CD4-positive, alpha-beta T cell treated with Interleukin-17A for 4 hours (primary cell): ENCODE results near the gene COL15A1.

Experiments
- DNase-seq: peaks from one replicate; pipeline ENCODE4 v3.0.0-alpha.2; 2020; ENCODE audit warnings: mixed read lengths

COL15A1 gene

DNA sequence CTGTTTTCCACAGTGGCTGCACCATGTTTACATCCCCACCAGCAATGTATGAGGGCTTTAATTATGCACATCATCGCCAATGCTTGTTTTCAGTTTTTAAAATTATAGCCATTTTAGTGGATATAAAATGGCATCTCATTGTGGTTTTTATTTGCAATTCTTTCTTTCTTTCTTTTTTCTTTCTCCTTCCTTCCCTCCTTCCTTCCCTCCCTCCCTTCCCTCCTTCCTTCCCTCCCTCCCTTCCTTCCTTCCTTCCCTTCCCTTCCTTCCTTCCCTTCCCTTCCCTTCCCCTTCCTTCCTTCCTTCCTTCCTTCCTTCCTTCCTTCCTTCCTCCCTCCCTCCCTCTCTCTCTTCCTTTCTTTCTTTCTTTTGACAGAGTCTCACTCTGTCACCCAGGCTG lies 6.6 kb downstream of the COL15A1 start:
- no peak for DNase-seq

DNA sequence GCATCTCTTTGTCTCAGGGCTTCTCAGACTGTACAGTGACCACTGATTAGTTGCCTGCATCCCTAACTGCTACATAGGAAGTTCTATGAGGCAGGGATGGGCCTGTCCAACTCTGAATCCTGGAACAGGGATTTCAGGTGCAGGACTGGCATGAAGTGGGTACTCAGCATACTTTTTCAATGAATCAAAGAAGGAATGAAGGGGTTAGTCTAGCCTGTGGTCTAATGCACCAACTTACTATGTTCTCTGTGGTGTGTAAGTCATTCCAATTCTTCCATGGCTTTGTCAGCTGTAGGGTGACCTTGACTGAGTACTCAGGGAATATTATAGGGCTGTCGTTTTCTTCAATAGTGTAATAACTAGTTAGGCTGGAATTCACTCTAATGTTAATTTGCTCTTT lies 8.3 kb downstream of the COL15A1 start:
- DNase-seq: no peak

DNA sequence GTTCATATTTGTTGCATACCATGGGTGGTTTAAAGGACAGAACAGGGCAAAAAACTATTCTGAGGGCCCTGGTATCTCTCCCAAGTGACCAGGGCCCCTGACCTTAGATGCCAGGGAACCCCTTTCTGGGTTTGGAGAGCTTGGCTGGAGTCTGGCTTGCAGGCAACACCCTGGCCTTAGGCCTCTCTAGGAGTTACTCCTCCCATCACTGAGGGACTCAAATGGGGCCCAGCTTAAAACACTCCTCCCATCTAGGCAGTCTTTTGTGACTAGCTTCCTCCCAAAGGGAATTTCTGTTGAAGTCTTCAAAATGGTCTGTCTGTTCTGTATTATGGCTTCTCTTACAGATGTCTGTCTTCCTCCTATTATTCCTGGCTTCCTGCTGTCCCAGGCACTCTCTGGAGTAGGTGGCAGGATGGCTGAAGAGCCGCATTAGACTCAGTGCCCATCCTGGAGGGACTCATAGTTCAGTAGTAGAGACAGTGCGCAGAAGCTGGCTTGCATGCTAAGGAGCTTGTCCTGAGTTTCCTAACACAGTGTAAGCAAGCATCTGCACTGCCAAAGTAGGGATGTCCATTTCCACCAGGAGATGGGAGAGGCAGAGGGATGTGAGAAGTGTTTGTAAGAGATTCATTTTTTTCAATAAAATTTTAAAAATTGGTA lies 10.0 kb downstream of the COL15A1 start:
- DNase-seq: no peak

DNA sequence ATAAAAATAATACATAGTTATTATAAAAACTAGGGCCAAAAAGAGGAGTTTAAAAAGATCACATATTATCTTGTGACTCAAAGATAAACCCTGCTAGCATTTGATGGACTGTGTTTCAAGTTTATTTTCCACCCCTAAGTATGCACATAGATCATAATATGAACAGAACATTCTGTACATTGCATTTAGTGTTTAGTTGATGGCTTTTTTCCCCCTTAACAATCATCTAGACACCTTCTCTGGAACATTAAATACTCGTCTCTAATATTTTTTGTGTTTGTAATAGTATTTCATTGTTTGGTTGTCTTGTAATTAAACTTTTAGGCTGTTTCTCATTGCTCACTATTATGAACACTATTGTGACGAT lies 10.5 kb downstream of the COL15A1 start:
- DNase-seq: no peak

DNA sequence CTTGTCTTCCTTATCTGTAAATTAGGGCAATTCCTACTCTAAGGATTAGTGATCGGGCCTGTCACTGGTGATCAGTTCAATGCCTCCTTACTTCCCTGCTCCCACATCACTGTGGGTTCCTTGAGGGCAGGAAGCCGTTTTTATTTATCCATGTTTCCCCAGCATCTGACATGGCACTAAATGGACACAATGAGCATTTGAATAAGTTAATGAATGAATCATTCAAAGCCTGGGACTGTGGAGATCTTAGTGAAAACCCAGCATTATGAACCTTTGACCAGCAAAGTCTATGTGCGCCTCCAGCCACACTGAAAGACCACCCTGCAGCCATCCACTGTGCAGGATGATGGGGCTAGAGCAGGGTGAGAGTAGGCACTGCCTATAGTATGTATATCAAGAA lies 11.6 kb downstream of the COL15A1 start:
- DNase-seq: no peak

DNA sequence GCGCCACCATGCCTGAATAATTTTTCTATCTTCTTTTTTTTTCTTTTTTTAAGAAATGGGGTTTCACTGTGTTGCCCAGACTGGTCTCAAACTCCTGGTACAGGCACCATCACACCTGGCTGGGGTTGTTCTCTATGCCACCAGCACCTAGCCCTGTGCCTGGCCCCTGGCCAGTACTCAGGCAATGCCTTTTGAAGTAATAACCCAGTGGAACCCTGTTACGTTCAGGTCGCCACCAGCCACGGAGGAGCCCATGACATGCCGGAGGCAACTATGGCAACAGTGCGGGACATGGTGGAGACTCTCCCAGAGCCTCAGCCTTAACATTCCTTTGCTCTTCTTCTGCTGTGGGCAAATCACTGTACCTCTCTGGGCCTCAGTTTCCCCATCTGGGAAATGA lies 14.1 kb downstream of the COL15A1 start:
- DNase-seq: no peak

DNA sequence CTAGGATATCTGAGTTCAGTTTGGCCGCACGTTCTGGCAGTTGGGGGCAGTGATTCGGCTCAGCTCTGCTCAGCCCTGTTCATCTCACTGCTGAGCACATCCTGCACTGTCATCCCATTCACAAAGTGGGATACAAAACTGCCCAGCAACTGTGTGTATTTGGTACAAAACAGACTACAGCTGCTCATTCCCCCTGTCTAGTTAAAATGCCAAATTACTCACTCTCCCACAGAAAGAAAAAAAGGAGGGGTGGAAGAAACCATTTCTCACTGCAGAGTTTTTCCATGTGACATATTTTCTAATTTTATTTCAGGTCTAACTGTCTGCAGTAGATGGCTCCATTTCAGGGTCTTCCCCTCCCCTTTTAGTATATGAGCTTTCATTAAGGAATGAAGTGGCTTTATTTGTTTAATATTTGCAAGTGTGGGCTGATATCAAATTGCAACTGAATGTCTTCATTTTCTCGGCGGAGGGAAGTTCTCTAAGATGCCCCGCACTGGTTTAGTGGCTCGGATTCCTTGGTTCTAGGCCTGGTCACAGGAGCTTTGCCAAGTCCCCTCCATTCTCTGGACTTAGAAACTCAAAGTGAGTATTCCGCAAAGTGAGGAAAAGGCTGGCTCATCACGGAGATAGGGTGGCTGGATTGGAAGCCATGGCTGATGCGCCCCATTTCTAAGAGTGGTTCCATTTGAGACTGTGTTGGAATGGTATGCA lies 14.7 kb downstream of the COL15A1 start:
- no peak for DNase-seq

DNA sequence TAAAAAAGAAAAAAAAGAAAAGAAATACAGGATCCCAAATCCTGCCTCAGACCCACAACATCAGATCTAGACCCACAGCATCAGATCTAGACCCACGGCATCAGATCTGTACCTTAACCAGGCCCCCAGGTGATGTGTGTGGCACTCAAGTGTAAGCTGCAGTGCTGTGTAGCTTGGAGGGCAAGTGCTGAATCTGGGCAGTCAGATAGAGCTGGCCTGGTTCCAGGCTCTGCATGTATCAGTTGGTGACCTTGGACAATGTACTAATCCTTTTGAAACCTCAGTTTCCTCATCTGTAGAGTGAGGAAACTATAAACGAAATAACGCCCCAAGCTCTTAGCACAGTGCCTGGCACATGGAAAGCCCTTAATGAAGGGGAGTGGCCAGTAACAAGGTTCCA lies 16.7 kb downstream of the COL15A1 start:
- DNase-seq: no peak

DNA sequence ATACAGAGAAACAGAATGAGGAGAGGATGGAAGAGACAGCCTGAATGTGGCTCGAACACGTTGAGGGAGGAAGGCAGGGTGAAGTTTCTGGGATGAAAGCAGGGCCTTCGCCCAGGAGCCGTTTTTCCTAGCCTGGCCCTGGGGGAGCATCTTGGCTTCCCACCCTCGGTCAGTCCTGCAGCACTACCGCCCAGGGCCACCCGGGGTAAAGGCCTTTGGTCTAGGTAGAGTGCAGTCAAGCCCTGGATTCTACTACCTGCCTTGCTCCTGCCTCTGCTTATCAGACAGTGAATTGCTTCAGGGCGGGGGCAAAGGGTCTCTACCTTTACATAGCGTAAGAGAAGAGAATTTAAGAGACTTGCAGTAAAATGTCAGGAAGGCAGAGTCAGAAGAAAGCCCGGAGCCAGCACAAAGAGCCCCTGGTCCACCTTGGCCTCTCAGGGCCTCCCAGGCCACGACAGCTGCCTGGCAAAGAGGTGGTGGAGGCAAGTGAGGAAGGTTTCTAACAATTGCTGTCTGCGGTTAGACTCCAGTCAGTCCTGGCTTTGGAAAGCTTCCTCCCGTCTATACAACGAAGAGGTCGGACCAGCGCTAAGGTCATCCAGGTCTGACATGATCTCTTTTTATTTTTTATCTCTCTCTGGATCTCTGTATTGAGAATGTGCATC lies 17.9 kb downstream of the COL15A1 start:
- DNase-seq: no peak

DNA sequence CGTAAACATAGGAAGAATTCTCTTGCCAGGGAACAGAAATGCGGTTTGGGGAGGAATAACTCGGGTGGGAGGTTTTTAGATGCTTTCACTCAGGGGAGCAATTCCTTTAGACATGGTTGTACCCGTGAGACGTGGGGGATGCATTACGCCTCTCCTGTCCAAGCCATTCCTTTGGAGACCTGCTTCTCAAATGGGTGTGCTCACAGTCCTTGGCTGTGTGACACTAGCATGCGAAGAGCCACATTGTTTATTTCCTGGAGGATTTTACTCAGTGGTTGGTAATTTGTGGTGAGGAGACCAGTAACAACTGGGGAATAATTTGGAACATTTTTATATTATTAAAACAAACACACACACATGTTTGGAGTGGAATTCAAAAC lies 18.5 kb downstream of the COL15A1 start:
- DNase-seq: no peak

DNA sequence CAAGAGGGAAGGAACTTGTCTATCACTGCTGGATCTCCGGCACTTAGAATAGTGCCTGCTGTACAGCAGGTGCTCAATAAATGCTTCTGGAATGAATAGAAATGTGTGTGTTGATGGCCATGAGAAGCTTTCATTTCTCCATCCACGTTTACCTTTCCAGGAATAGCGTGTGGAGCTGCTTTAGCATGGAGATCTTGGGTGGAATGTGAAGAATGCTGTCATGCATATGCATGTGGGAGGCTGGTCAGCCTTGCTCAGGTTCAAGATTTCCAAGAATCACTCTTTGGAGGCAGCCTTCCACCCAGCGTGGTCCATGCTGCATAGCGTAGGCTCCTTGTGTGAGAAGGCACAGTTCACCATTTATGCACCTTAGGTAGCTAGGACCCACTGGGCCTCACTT lies 19.2 kb downstream of the COL15A1 start:
- DNase-seq: no peak

DNA sequence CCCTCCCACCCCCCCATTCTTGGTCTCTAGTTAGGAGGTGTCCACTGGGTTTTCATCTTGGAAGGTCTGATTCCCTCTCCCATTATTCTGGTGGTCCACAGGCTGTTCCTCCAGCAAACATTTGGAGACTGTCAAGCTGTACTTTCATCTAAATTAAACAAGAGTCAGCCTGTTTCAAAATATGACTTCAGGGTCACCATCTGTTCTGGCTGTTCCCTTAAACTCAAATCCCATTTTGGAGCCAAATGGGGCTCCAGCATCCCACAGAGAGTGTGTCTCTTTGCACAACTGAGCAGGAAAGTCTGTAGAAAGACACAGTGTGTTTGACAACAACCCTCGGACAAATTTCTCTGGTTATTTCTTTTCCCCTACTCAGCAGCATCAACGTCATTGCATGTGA lies 20.5 kb downstream of the COL15A1 start:
- DNase-seq: no peak

DNA sequence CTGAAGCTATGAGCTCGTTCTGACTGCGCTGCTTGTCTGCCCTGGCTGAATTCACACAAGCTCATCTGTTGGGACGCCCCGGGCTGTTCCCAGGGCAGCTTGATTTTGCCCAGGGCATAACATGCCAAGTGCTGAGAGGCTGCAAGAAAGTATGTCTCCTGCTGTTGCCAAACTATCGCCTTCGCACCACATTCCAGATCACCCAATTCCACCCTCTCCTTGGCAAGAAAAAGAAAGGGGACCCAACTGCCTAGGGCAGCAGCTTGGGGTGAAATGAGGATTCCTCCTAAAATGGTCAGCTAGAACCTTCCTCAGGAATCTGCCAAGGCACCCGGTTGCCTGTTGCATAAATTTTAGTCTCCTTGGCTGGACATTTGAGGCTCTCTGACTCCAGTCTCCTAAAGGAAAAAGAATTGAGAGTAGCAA lies 21.2 kb downstream of the COL15A1 start:
- DNase-seq: no peak

DNA sequence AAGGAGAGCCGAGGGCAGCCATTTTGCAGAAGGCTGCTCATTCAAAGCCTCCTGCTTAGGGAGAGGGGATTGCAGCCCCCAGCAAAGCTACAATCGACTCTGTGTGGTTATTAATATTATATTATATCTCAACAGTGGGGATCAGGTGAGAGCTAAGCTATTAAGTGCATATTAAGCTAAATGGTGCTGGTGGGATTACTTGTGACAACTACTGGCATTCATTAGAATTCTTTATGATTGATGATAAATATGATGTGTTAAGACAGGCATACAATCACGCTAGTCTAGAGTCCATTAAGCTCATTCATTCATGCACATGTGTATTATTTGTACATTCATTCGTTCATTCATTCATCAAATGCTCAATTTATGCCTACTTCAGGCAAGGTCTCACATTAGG lies 23.0 kb downstream of the COL15A1 start:
- DNase-seq: no peak

DNA sequence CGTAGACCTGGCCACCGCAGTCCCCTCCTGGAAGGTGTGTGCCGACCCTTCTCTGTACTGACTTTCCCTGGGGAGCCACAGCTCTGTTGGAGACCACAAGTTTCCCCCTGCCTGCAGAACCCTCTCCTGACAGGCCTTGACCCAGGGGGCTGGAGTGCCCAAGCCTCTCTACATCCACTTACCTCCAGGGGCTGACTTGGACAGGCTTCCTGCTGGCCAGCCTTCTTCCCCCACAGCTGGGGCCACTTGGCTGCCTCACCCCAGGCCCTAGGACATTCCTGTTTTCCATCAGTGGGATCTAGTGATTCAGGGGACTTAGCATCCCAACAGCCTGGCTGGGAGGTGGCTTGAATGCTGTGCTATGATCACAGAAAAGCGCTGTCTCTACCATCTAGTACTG lies 23.6 kb downstream of the COL15A1 start:
- no peak for DNase-seq

DNA sequence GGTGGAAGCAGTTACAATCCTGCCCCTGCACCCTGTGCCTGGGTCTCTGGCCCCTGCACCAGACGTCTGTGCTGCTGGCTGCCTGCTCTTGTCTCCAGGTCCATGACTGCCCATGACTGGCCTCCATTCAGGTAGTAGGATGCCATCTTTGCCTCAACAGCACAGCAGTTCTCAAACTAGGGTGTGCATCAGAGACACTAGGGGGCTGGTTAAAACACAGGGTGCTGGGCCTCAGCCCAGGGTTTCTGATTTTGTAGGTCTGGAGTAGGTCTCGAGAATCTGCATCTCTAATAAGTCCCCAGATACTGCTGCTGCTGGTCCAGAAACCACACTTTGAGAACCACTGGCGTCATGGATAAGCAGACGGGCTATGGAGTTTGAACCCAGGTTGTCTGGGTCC lies 24.0 kb downstream of the COL15A1 start:
- DNase-seq: no peak

DNA sequence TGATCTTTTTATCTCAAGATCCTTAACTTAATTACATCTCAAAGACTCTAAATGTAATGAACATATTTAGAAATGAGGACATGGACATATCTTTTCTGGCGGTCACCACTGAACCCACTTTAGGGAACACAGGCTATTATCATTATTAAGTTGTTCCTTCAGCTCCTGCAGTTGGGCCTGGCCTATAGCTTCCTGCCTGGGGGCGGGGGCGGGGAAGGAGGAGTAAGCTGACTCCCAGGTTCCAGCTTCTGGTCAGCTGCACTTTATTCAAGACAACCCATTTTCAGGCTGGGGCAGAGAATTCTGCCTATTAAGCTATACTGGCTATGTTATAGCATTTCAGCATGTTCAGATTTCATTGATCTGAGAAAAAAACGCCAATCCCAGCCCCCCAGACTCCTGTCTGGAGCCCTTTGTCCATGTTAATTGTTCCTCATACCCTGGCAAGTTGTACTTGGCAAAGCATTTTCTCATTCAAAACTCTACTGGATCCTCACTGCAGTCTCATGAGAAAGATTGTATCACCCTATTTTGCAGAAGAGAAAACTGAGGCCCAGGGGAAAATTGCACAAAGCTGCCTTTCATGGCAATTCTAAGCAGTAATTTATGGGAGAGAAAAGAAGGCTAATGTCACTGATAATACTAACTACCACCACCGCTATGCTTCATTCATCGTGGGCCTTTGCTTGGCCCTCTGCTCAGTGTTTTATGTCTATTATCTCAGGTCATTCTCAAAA lies 25.1 kb downstream of the COL15A1 start:
- DNase-seq: no peak

DNA sequence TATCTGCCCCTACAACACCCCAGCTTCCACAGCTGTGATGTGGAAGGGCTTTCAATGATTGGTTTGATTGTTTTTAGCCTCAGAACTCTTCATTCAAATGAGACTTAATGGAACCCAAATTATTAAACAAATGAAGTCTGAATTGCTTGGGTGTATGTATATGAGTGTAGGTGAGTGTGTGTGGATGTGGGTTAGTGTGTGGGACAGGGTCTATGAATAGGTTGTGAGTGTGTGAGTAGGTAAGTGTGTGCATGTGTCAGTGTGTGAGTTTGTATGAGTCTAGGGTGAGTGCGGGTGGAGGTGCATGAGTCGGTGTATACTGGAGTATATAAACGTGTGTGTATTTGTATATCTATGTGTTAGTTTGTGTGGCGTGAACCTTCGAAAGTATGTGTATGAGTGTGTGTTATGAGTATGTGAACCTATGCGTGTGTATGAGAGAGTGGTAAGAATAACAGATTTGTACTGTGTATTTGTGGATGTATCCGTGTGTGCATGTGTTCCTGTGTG lies 26.9 kb downstream of the COL15A1 start:
- DNase-seq: no peak

DNA sequence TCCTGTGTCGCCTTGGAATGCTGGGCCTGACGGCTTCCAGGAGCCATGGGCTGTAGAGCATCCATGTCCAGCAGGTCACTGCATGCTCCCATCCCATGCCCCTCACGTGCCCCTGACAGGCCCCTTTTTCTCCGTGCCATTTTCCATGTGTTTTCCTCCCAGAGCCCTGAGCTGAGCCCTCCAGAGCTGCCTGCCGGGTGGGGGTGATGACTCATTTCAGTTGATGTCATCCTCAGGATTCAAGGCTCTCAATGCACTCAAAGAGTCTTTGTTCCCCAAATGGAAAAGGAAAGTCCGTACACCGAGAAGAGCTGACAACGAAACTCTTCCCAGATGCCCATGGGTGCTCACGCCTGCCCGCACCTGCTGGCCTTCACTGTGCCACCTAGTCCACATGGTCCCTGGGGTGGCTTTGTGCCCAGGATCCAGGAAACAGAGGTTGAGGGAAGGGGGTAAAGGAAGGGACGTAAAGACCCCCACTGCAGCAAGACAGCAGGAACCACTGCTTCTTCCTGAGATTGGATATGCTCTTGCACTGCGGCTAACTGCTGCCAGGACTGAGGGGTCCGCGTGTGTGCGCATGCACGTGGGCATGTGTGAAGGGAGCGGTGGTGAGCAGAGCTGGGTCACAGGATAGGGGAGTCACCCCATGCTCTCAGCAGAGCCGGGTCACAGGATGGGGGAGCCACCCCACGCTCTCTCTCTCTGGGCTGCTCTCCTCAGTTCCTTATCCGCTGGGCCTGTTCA lies 27.6 kb downstream of the COL15A1 start:
- DNase-seq: no peak

DNA sequence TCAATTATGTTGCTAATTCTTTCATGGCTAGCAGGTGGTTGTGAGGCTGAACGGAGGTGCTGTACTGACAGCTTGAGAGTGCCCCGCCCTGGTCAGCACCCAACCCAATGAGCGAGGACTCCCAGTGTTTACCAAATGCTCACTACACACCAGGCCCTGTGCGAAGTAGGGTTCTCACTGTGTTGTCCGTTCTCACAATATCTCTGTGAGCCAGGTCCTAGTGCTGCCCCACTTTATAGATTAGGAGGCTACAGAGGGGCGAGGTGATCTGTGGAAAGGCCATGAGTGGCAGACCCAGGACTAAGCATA lies 28.2 kb downstream of the COL15A1 start:
- DNase-seq: no peak

DNA sequence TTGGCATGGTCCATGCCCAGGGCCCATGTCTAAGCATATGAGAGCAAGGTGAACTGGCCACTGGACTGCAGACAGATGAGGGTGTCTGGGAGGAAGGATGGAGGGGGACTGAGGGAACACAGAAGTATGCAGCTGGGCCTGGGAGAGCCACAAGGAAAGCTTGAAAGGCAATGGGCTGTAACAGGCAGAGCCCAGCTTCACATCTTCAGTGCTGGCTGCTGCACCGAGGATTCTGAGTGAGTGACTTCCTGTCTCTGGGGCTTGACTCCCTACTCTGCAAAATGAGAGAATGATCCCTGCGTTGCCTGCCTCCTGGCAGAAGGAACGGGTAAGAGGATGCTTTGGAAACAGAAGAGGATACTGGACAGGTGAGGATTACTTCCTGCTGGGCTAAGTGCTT lies 29.0 kb downstream of the COL15A1 start:
- DNase-seq: no peak

DNA sequence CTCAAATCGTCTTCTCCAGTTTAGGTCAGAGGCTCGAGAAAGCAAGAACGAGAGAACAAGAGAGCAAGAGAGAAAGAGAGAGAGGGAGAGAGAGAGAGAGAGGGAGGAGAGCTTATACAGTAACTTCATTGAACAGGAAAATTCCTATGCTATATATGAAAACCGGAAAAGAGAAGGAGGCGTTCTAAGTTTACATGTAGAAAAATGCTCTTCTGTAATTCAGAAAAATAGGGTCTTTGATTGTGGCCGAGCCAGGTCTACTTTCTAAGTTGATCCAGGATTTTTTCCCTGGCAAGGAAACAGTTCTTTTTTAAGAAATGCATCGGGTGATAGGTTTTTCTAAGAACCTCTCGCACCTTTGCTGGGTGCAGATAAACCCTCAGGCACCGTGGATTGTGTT lies 29.5 kb downstream of the COL15A1 start:
- no peak for DNase-seq

DNA sequence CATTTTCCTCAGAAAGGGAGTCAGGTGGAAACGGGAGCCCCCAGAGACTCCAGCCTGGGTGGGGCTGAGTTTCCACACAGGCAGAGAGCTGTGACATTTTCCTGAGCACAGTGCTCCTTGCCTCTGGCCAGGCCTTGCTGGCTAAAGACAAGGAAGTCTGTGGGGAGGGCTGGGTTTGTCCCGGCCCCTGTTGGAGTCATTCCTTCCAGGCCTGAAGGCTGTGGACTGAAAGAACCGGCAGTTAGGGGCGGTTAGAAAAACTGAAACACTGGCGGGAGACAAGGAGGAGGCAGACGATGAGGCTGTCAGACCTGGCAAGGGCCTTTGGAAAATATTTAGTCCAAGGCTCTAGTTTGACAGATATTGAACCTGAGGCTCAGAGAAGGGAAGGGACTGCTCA lies 29.9 kb downstream of the COL15A1 start:
- no peak for DNase-seq
